ENCODE measurements around the gene CACNA2D3.

CACNA2D3 gene

DNA sequence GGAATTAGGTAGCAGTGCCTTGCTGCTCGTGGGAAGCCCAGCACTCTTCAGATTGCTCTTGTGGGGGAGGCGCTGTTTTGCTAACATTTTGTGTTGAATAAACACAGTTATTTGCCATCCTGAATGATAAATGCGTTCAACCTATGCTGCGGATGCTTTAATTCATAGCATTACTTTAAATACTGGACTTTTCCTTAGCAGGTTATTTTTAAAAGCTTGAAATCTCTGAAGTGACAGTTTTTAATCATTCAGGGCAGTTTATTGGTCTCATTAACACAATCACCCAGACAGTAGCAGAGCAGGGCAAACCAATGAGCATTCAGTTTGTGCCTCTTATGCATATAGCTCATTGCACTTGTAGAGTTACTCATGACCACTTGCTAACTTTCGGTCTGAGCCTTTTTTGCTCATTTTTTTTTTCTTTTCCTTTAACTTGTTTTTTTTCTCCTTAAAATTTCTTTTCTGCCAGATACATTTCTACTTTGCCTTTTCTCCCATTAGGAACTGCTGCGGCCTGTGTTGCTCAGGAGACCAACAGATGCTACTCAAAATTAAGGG is 5.2 kb downstream of the CACNA2D3 start:
- DNase-seq (ENCODE audit: low read depth in 3 of 3): no peak

DNA sequence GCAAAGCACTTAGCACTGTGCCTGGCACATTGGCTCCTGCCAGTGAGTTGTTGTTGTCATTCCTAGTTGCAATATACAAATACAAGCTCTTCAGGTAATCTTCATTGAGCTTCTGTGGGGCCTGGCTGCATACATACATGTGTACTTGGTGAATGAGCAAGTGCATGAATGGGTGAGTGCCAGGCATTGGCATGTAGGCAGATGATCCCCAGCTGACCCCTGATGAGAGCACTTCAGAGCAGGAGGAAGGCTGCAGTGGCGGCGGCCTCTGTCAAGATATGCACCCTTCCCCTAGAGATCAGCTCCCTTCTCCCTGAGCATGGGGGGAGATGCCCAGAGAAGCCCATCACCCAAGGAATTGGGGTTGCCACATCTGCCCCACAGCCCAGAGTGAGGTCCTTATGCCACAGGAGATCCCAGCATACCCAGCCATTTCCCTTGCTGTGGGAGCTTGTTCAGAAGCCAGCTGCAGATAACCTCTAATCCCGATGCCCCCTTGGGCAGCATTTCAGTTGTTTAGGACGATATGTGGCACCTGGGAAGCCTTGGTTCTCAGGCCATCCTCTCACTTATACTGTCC is 8.8 kb downstream of the CACNA2D3 start:
- no peak for DNase-seq (ENCODE audit: low read depth in 3 of 3)

DNA sequence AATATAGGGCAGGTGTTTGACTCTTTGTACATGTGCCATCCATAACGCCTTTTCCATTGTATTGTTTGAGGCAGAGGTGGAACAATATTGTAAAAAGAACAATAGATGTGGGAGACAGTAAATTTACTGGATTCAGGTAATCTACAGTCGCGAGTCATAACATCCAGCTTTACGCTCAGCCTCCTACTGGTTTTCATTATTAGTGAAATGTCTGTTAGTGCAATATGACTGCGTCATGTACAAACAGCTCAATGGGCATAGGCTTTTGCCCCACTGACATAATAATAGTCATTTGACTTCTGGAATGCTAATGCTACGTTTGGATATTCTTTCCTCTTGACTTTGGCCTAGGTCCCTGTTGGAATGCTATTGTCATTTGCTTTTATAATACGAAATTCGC is 9.5 kb downstream of the CACNA2D3 start:
- DNase-seq (ENCODE audit: low read depth in 3 of 3): no peak

DNA sequence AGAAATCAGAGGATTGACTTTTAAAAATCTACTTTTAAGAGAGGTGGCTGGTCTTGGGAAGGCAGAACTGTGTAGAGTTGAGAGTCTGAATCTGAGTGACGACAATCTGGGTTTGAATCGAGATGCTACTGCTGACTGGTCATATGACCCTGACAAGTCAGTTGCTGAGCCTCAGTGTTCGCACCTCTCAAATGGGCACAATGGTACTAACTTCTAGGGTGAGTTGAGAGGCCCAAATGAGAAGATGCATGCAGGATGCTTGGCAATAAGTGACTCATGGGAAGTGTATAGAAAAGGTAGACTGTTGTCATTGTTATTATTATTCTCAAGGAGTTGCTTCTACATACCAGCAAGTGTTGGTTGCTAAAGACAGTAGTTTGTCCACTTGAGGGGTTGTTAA is 10.3 kb downstream of the CACNA2D3 start:
- DNase-seq (ENCODE audit: low read depth in 3 of 3): no peak

DNA sequence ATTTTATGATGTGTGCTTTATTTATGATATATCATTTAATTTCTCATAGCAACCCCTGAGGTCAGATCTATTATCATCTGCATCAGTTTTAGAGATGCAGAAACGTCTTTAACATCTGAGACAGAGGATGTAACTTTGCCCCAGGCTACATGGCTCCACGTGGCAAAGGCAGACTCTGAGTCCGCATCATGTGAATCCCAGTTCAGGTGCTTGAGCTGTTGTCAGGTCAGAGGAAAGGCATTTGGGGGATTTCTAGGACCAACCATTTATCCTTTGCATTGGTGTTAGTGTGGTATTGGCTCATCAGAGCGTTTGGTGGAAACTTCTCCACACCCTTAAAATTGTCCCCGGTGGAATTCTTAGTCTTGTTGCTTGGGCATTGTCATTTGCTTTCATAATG is 10.8 kb downstream of the CACNA2D3 start:
- DNase-seq (ENCODE audit: low read depth in 3 of 3): no peak

DNA sequence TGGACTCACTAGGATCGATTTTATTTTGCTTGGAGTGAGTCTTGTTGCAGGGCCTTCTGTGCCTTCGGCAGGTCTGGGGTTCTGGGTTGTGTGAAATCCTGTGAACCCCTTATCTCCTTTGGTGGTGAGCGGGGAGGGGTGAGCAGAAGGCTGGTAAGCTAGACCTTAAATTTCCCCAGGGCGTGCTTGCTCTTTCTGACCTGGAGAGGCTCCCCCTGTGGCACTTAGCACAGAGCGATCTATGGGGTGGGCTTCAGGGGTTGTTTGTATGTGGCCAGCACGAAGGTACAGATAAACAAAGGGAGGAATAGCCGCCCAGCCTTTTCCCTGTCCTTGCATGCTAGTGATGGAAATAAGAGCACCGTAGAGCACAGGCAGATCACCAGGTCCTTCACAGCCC is 11.8 kb downstream of the CACNA2D3 start:
- DNase-seq (ENCODE audit: low read depth in 3 of 3): no peak

DNA sequence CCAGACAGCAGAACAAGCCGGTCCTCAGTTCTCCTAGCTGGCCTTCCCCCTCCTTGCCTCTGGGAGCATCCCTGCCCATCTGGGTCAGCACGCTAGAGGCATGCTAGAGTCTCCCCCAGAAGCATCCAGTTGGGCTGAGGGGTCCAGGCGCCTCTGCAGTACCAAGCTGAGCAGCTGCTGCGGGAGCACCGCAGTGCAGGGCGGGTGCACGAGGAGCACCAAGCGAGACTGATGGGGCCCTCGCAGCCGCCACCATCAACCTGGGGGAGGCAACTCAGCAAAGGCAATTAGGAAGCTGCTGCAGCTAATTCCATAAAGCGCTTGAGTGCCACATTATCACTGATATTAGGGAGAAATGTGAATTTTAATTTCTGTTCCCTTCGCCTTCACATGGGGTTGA is 12.4 kb downstream of the CACNA2D3 start:
- DNase-seq (ENCODE audit: low read depth in 3 of 3): no peak

DNA sequence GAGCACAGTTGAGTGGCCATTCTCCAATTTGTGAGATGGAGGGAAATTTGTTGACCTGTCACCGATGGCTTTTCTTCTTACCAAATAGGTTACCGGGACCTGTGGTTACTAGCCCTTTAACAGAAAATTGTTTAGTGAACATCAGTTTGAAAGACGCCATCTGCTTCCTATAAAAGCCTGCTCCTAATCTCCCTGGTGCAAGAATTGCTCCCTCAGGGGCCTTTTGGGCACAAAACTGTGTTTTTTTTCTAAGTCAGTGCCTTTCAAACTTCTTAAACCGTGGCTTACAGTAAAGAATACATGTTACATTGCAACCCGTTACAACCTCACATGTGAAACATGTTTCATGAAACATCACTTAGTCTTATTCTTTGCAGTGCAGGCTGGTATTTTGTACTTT is 15.0 kb downstream of the CACNA2D3 start:
- DNase-seq (ENCODE audit: low read depth in 3 of 3): no peak

DNA sequence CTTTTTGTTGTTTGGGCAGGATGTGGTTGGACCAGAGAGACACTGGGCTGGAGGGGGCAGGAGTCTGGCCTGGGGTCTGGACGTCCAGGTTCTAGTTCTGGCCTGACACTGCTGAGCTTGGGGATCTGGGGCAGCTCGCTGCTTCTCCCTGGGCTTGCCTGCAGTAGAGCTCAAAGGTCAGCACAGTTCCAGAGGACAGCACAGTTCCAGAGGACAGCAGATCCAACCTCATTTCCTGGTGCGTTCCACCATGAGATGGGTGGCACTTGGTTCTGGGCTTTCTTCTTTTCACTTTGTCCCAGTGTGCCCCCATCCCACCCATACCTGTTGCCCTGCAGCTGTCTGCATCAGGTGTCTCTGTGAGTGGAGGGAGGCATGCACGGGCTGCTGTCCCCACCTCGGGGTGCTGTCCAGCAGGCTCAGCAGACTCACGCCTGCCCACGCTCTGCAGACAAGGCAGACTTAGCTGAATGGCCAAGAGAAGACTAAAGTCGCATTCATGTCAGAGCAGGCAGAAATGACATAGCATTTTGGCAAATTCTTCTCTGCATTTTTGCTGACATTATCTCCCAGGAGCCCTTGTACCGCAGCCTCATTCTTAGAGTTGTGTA is 16.7 kb downstream of the CACNA2D3 start:
- DNase-seq (ENCODE audit: low read depth in 3 of 3): no peak

DNA sequence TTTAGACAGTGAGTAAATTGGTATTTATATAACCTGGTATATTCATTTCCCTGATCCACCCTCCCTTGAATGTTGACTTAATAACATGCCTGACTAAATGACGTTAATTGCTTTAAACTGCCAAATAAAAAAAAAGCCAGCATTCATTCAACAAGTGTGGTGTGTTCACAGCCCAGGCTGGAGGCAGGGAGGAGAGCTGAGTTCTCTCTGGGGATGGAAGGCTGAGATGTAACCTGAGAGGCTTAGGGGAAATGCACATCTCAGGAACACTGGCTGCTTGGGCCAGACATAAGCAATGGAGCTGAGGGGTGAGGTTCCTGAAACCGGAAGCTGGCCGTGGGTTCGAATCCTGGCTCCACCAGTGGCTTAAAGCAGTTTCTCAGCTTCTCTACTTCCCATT is 17.3 kb downstream of the CACNA2D3 start:
- no peak for DNase-seq (ENCODE audit: low read depth in 3 of 3)

DNA sequence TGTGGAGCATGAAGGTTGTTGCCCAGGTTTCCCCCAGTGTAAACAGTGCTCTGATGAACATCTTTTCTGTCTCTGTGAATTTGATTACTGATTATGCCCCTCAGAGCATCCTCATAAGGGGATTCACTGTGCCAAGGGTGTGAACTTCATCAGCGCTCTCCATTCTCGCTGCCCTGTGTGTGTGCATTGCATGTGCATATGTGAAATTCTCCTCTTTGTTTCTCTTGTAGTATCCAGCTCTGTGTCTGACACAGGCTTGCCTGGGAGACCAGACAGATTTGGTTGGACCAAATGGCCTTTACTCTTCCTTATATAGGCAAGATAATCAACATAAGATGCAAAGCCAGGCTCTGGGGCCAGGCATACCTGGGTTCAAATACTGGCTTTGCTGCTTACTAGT is 21.9 kb downstream of the CACNA2D3 start:
- no peak for DNase-seq (ENCODE audit: low read depth in 3 of 3)

DNA sequence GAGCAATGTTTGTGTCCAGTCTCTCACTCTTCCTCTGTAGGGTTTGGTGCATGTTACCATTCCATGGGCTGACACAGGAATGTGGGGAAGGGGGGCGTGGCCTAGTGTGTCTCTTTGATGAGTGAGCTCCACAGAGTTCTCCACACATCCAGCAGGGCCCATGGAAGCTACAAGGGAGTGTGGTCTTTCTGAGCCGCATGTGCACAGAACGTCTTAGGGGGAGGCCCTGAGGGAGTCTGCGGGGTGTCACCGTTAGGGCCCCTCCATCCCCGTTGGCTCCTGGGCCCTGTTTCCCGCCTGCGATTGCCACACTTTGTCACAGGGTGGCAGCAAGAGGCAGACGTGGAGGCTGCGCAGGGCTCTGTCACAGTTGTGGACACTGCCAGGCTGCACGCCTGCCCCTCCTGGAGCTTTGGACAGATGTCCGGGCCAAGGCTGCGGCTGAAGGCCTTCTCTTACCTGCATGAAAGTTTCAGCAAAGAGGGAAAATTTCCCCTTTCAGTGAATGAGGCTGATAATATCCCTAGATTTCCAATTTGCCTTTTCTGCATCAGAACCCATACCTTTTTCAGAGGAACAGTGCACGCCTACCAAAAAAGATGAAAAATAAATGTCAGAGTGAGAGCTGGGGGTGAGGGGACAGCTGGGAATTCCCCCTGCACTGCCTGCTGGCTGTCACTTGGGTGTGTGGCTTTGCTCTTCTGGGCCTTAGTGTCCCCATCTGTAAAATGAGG is 24.3 kb downstream of the CACNA2D3 start:
- no peak for DNase-seq (ENCODE audit: low read depth in 3 of 3)

DNA sequence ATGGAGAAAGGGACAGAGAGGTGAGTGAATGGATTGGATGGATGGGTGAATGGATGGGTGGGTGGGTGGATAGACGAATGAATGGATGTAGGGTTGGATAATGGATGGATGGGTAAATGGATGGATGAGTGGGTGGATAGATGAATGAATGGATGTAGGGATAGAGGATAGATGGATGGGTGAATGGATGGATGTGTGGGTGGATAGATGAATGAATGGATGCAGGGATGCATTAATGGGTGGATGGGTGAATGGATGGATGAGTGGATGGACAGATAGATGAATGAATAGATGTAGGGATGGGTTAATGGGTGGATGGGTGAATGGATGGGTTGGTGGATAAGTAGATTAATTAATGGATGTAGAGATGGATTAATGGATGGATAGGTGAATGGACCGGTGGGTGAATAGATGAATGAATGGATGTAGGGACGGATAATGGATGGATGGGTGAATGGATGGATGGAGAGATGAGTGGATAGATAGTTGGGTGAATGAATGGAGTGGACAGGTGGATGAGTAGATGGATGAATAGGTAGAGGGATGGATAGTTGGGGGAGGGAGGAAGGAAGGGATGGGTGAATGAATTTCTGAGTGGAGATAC is 28.6 kb downstream of the CACNA2D3 start:
- DNase-seq (ENCODE audit: low read depth in 3 of 3): no peak

DNA sequence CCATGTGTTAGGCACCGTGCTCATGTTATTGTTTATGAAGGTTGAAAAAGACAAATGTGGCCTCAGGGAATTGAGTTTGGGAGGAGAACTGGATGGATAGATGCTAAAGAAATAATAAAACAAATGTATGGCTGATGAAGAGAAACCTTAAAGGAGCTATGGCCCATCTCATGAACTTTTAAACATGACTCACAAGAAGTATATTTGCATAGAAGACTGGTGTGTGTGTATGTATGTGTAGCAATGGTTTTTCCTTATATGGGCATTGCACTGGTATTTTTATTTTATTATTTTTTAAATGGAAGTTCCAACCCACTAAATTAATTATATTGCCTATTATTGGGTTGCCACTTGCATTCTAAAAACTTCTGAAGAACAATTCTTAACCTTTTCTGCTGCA is 31.1 kb downstream of the CACNA2D3 start:
- DNase-seq (ENCODE audit: low read depth in 3 of 3): no peak

DNA sequence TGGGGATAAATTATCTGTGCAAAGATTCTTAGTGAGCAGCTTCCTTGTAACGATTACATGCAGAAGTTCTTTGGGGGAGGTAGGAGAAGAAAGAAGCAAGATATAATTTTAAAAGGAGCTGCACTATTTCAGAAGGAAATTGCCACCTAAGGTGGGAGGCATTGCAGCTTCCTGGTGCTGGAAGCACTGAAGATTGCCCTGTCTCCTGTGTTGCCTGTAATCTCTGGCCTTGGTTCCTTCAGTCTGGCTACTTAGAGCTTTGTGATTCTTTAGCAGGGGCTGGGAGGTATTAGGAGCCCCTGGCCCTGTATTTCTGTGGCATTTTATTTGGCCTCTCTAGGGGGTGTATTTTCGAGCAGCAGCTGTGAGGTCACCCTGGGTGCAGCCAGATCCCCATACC is 35.5 kb downstream of the CACNA2D3 start:
- DNase-seq (ENCODE audit: low read depth in 3 of 3): no peak

DNA sequence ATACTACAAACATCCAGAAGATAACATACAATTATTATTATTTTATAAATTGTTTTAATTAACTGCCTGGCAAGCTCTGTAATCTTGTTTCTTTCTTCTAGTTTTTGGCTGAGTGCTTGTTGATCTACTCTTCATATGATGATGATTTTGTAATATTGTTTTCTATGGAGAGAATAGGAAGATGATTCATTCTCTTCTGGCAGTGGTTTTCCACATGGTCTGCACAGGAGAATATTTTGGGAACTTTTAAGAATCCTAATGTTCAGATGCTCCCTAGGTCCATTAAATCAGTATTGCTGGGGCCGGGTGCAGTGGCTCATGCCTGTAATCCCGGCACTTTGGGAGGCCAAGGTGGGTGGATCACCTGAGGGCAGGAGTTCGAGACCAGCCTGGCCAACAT is 37.6 kb downstream of the CACNA2D3 start:
- DNase-seq (ENCODE audit: low read depth in 3 of 3): no peak

DNA sequence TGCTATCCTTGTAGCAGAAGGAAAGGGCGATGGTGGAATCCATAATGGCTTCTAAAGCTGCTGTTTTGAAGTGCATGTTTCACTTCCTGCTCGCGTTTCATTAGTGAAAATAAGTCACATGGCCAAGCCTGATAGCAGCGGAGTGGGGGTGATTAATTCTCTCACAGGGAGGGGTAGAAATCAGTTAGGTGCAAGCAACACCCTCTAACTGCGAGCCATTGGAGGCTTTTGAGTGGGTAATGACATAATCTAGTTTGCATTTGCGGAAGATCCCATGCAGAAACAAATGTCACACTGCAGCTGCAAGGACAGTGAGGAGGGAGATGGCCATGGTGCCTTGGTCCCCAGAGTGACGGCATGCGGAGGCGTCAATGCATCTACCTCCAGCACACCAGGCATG is 41.1 kb downstream of the CACNA2D3 start:
- DNase-seq (ENCODE audit: low read depth in 3 of 3): no peak

DNA sequence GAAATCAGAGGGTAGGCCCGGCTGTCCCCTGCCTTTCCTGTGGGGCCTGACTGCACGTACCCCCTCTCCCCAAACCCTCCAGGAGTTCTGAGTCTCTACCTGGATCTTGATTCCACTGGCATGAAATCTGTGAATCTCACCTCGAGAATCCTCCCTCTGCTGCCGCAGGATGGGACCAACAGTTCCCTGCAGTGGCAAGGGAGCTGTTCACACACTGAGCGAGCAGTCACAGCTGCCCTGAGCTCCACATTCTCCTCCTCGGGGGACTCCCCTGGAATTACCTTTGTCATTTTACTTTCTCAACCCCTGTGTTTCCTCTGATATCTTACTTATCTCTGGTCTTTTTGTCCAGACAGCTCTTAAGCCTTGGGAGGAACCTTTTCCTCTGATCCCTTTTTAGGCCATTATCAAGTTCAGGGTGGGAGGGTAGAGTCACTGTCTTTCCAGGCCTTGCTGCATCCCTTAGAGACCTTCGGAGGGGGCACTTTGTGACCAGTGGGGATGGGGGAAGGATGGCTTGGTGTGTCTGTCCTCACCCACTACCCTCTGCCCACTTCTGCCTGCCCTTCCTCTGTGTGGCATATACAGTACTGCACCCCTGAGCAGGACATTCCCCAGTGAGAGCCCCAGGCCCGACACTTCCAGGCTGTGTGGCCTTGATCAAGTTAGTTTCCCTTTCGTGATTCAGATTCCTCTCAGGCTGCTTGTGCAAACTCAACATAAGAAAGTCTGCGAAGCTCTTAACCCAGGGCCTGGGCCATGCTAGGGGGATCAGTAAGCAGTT is 42.0 kb downstream of the CACNA2D3 start:
- no peak for DNase-seq (ENCODE audit: low read depth in 3 of 3)

DNA sequence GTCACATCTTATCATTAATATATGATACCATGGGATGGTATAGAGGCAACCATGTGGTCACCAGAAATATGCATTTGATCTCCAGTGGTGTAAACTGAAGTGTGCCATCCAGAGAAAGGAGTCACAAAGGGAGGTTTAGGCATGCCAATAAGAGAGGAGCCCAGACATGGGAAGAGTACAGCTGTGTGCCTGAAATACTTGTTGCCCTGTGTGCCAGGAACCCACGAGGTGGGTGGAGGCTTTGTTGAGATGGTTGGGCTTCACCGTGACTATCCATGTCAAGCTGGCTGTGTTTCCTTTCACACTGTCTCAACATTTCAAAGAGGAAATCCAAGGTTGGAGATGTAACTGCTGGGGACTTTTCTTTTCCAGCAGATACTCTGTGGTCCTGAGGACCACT is 43.5 kb downstream of the CACNA2D3 start:
- DNase-seq (ENCODE audit: low read depth in 3 of 3): no peak

DNA sequence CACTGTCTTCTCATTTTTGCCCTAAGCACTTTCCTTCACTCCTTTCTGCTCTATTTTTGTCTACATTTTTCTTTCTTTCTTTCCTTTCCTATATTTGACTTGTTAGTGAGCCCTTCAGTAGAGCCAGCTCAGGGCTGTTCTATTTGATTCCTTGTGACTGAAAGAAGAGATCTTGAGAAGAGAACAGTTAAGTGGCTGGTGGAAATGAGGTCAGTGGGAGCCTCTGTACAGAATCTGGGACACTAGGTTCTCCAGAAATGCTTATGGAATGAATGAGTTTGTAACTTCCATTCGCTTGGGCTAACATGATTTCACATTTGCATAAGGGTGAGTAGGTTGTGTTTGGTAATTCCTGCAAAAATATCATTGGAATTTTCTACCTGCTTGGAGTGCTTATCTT is 45.6 kb downstream of the CACNA2D3 start:
- DNase-seq (ENCODE audit: low read depth in 3 of 3): no peak

DNA sequence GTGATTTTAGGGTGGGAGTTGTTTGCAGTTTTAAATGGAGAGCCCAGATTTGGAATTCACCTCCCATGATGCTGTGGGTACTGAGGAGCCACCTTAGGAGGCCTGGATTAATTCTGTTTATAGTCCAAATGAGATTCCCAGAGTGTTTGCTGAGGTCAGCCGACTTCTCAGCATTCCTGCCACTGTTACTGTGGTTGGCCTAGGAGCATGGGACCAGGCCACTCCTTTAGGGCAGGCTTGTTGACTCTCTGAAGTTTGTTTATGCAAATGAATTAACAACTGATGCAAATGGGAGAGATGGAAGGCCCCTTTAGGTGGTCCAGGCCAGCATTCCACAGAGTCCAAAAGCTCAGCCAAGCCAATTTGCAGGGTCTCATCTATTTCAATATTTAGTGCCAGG is 46.1 kb downstream of the CACNA2D3 start:
- no peak for DNase-seq (ENCODE audit: low read depth in 3 of 3)

DNA sequence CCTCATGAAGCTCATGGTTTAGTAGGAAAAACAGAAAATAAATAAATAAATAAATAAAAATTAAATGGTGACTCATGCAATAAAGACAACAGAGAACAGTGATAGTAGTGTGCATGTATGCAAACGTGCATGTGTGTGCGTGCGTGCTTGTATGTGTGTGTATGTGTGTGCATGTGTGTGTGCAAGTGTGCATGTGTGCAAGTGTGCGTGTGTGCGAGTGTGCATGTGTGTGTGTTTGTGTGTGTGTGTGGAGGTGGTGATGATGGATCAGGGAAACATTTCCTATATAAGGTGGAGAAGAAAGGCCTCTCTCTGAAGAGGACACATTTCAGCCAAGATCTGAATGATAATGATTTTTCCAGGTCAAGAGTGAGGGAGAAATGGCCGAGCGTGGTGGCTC is 47.2 kb downstream of the CACNA2D3 start:
- DNase-seq (ENCODE audit: low read depth in 3 of 3): no peak
